Hair follicular keratinocyte (primary cell): ENCODE results near the gene FBLIM1. TPM values are rescaled to one million over a fixed set of nuclear protein-coding genes. Genes with fewer than 3 reads are reported as not detected.

Source experiments
- total RNA-seq: library from RNA; depleted of rRNA; stranded (reverse); fragments of >200 nt; gene quantifications from 2 replicates; pipeline ENCODE4 v1.2.3, GENCODE V29; 2015

The FBLIM1 gene
- 154 and 198 TPM in 2 replicates for total RNA-seq

GRCh38 chr1:15758343-15758931 lies at the start of gene FBLIM1:
Gene FBLIM1, plus strand, starts transcription at chr1:15758795. Its CDS starts 6,189 bp downstream, at chr1:15764984.

GRCh38 chr1:15736038-15736891 lies 22.3 kb upstream of the FBLIM1 start, which contains the start of gene SLC25A34:
Gene SLC25A34, plus strand, starts transcription at chr1:15736258. Its CDS starts 228 bp downstream, at chr1:15736486.

GRCh38 chr1:15742339-15742801 lies 16.2 kb upstream of the FBLIM1 start, which contains the start of gene TMEM82:
Gene TMEM82, plus strand, starts transcription at chr1:15742499. Its CDS starts 61 bp downstream, at chr1:15742560.

GRCh38 chr1:15807549-15807948 lies 49.0 kb downstream of the FBLIM1 start, which contains the start of gene UQCRHL:
Gene UQCRHL, minus strand, starts transcription at chr1:15807649. Its CDS starts 0 bp downstream, at chr1:15807649.

Other genes with a start within 250 kb of the FBLIM1 start
- gene CASP9, start 234.6 kb upstream of the FBLIM1 start, total RNA-seq, result 3.7 and 6.6 TPM in 2 replicates
- 8.2 and 12.2 TPM in 2 replicates for gene DNAJC16, start 231.9 kb upstream of the FBLIM1 start, total RNA-seq
- 5.5 and 7.6 TPM in 2 replicates for gene AGMAT, start 173.7 kb upstream of the FBLIM1 start, total RNA-seq
- gene DDI2, start 141.3 kb upstream of the FBLIM1 start, total RNA-seq, result 6.4 and 8.6 TPM in 2 replicates
- gene PLEKHM2, start 74.5 kb upstream of the FBLIM1 start, total RNA-seq, result 27.6 and 35.4 TPM in 2 replicates
- gene SLC25A34, start 22.5 kb upstream of the FBLIM1 start, total RNA-seq, result 0.30 and 1.1 TPM in 2 replicates
- not detected in 2 replicates for gene TMEM82, start 16.3 kb upstream of the FBLIM1 start, total RNA-seq
- gene UQCRHL, start 48.9 kb downstream of the FBLIM1 start, total RNA-seq, result 1.1 and 2.0 TPM in 2 replicates
- 14.5 and 14.8 TPM in 2 replicates for gene SPEN, start 88.9 kb downstream of the FBLIM1 start, total RNA-seq
- 18.4 and 24.5 TPM in 2 replicates for gene ZBTB17, start 217.3 kb downstream of the FBLIM1 start, total RNA-seq
- gene SRARP, start 245.4 kb downstream of the FBLIM1 start, total RNA-seq, result not detected in 2 replicates